ENCODE results near the gene NRXN3. TPM values are rescaled to one million over a fixed set of nuclear protein-coding genes. Genes with fewer than 3 reads are reported as not detected.

NRXN3 gene
- total and polyA plus RNA-seq, 2 of the 13 experiments (the other 11 are each of a cell fraction or from before 2014, with no cell fraction given) = 0.03 TPM; not detected in 1

GRCh38 chr14:79575032-79575431, 1404.9 kb downstream of the NRXN3 start (continued):
- TF ChIP-seq, protein P1, sequence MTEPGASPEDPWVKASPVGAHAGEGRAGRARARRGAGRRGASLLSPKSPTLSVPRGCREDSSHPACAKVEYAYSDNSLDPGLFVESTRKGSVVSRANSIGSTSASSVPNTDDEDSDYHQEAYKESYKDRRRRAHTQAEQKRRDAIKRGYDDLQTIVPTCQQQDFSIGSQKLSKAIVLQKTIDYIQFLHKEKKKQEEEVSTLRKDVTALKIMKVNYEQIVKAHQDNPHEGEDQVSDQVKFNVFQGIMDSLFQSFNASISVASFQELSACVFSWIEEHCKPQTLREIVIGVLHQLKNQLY (CRISPR knock-in tag; IDR thresholded peaks at IDR 0.05) = no peak
- TF ChIP-seq TMF1 (CRISPR knock-in tag; IDR thresholded peaks at IDR 0.05; ENCODE audit: low read depth) = no peak
- TF ChIP-seq, protein P2, sequence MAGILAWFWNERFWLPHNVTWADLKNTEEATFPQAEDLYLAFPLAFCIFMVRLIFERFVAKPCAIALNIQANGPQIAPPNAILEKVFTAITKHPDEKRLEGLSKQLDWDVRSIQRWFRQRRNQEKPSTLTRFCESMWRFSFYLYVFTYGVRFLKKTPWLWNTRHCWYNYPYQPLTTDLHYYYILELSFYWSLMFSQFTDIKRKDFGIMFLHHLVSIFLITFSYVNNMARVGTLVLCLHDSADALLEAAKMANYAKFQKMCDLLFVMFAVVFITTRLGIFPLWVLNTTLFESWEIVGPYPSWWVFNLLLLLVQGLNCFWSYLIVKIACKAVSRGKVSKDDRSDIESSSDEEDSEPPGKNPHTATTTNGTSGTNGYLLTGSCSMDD (CRISPR knock-in tag; IDR thresholded peaks at IDR 0.05) = no peak

- H3K27me3 ChIP-seq (ENCODE audit: control insufficient read depth in 1 of 2, insufficient read depth in 2 of 2, low read length in 2 of 2) = no peaks in the 10 kb centered on the region
- CTCF ChIA-PET (ENCODE audit: low intra/inter-chr PET ratio, low total read pairs) = no interaction called here
- no peak for FAIRE-seq
These were observed 1406.3 kb downstream of the NRXN3 start for GRCh38 chr14:79576424-79576823.

More at GRCh38 chr14:79576424-79576823, 1406.3 kb downstream of the NRXN3 start:
- POLR2A ChIA-PET = no interaction called here
- Histone ChIP-seq H3K4me2 (ENCODE audit: low read depth, low read length) (no peak overlapping the region), H2AFZ (ENCODE audit: low read length) (no peak overlapping the region), H4K20me1 (ENCODE audit: insufficient read depth, low read length) (no peaks in the 10 kb centered on the region), H3K4me3 (replicated peaks in 1 of 3; ENCODE audit: insufficient read depth in 1 of 3, low read depth in 2 of 3, low read length in 3 of 3) (no peak overlapping the region), H3K27ac (ENCODE audit: extremely low read length, insufficient read depth, low read length) (no peak overlapping the region), H3K9ac (ENCODE audit: insufficient read depth, low read depth, low read length) (no peak overlapping the region), H3K4me1 (ENCODE audit: insufficient read depth, low read length) (no peaks in the 10 kb centered on the region), H3K9me3 (ENCODE audit: low read length) (peaks cover 79% of the 10 kb centered on the region), H3K79me2 (ENCODE audit: insufficient read depth, low read length) (no peaks in the 10 kb centered on the region), H3K36me3 (replicated peaks in 1 of 2; ENCODE audit: control insufficient read depth in 1 of 2, insufficient read depth in 2 of 2, low read length in 2 of 2) (no peaks in the 10 kb centered on the region)
- no peak for ATAC-seq
- in situ Hi-C loops (cut with HindIII; ENCODE audit: extremely low pct_ligation_motif_present, low pct_unique_long_range_greater_than_20kb) = loop anchor here (25.0 kb wide), 1 partner anchor 111 kb away; no protein-coding TSS in a partner anchor
- intact Hi-C loops (cut with micrococcal nuclease; ENCODE audit: unreplicated experiment) = no loop called here
- no peak for DNase-seq (ENCODE audit: low spot score)
- TF ChIP-seq CREB1 (IDR thresholded peaks at IDR 0.05) (no peak), CREB1 (CRISPR knock-in tag; IDR thresholded peaks at IDR 0.05) (no peak), MYNN (CRISPR knock-in tag; IDR thresholded peaks at IDR 0.05; ENCODE audit: low read depth) (no peak), SRSF1 (optimal IDR thresholded peaks at IDR 0.05; ENCODE audit: low read depth, low read length) (no peak), TARDBP (CRISPR knock-in tag; IDR thresholded peaks at IDR 0.05) (no peak), KAT2B (IDR thresholded peaks at IDR 0.05; ENCODE audit: borderline replicate concordance, low read depth, low read length) (no peak), IRF2 (CRISPR knock-in tag; IDR thresholded peaks at IDR 0.05) (no peak), ZNF275 (CRISPR knock-in tag; IDR thresholded peaks at IDR 0.05; ENCODE audit: borderline replicate concordance) (no peak), KDM5B (CRISPR knock-in tag; IDR thresholded peaks at IDR 0.05; ENCODE audit: borderline replicate concordance) (no peak), ZXDC (CRISPR knock-in tag; IDR thresholded peaks at IDR 0.05) (no peak), CHCHD3 (CRISPR knock-in tag; IDR thresholded peaks at IDR 0.05) (no peak), FOXO1 (CRISPR knock-in tag; IDR thresholded peaks at IDR 0.05) (no peak), ZNF703 (CRISPR knock-in tag; IDR thresholded peaks at IDR 0.05; ENCODE audit: borderline replicate concordance) (no peak)
- TF ChIP-seq, protein P3, sequence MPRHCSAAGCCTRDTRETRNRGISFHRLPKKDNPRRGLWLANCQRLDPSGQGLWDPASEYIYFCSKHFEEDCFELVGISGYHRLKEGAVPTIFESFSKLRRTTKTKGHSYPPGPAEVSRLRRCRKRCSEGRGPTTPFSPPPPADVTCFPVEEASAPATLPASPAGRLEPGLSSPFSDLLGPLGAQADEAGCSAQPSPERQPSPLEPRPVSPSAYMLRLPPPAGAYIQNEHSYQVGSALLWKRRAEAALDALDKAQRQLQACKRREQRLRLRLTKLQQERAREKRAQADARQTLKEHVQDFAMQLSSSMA (CRISPR knock-in tag; IDR thresholded peaks at IDR 0.05) = no peak
- no TSS peak for BruUV-seq (replicated peaks)
- 36% methylated on average over 4 of the region's 4 CpGs for WGBS (ENCODE audit: low lambda C conversion rate)

Measured in HepG2 (cell line).